Glutamatergic neuron (in vitro differentiated cells): ENCODE measurements around the gene HTD2. TPM values are rescaled to one million over a fixed set of nuclear protein-coding genes. Genes with fewer than 3 reads are reported as not detected.

Source experiments
- DNase-seq: peaks from one replicate; pipeline ENCODE4 v3.0.0; 2022
- H3K27ac Mint-ChIP-seq: one replicate; pipeline ENCODE4 v1.8.0; 2020; ENCODE audit warnings: mild to moderate bottlenecking, mixed read lengths, inconsistent platforms; ENCODE audit not compliant: unreplicated experiment
- H3K27me3 Mint-ChIP-seq: one replicate; pipeline ENCODE4 v1.8.0; 2020; ENCODE audit warnings: mild to moderate bottlenecking, moderate library complexity, mixed read lengths, inconsistent platforms; ENCODE audit not compliant: unreplicated experiment
- H3K36me3 Mint-ChIP-seq: one replicate; pipeline ENCODE4 v1.8.0; 2020; ENCODE audit warnings: mild to moderate bottlenecking, mixed read lengths, inconsistent platforms; ENCODE audit not compliant: unreplicated experiment
- H3K4me1 Mint-ChIP-seq: one replicate; pipeline ENCODE4 v1.8.0; 2020; ENCODE audit warnings: mild to moderate bottlenecking, low read depth, mixed read lengths, inconsistent platforms; ENCODE audit not compliant: unreplicated experiment
- H3K4me3 Mint-ChIP-seq: one replicate; pipeline ENCODE4 v1.8.0; 2020; ENCODE audit warnings: mild to moderate bottlenecking, mixed read lengths, inconsistent platforms; ENCODE audit not compliant: unreplicated experiment
- H3K9me3 Mint-ChIP-seq: one replicate; pipeline ENCODE4 v1.8.0; 2020; ENCODE audit warnings: mild to moderate bottlenecking, moderate library complexity, mixed read lengths, inconsistent platforms; ENCODE audit not compliant: unreplicated experiment
- total RNA-seq: library from RNA; stranded (reverse); fragmentation: NEBNext Ultra II Directional; extraction: Animal tissue kit (Norgen Biotek cat#: 25700); gene quantifications from one replicate; pipeline ENCODE4 v1.2.1, GENCODE V29; 2021; ENCODE audit not compliant: unreplicated experiment
- TF ChIP-seq, protein P1 (sequence below): fragments of 200-600 bp; sonication (generic); IDR thresholded peaks from one replicate; pipeline ENCODE4 v1.5.0; 2021; ENCODE audit not compliant: partially characterized antibody, unreplicated experiment

The HTD2 gene
- total RNA-seq, 1 donor from 2014 or later = 7.4 TPM

GRCh38 chr3:58358808-58359207 is 52.5 kb downstream of the HTD2 start:
- no peak for DNase-seq
- Mint-ChIP-seq H3K4me1 (no peaks in the 10 kb centered on the region), H3K36me3 (no peaks in the 10 kb centered on the region), H3K27me3 (no peaks in the 10 kb centered on the region), H3K4me3 (no peak overlapping the region), H3K27ac (no peak overlapping the region), H3K9me3 (no peaks in the 10 kb centered on the region)
- TF ChIP-seq, protein P1, sequence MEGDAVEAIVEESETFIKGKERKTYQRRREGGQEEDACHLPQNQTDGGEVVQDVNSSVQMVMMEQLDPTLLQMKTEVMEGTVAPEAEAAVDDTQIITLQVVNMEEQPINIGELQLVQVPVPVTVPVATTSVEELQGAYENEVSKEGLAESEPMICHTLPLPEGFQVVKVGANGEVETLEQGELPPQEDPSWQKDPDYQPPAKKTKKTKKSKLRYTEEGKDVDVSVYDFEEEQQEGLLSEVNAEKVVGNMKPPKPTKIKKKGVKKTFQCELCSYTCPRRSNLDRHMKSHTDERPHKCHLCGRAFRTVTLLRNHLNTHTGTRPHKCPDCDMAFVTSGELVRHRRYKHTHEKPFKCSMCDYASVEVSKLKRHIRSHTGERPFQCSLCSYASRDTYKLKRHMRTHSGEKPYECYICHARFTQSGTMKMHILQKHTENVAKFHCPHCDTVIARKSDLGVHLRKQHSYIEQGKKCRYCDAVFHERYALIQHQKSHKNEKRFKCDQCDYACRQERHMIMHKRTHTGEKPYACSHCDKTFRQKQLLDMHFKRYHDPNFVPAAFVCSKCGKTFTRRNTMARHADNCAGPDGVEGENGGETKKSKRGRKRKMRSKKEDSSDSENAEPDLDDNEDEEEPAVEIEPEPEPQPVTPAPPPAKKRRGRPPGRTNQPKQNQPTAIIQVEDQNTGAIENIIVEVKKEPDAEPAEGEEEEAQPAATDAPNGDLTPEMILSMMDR = no peak

DNA sequence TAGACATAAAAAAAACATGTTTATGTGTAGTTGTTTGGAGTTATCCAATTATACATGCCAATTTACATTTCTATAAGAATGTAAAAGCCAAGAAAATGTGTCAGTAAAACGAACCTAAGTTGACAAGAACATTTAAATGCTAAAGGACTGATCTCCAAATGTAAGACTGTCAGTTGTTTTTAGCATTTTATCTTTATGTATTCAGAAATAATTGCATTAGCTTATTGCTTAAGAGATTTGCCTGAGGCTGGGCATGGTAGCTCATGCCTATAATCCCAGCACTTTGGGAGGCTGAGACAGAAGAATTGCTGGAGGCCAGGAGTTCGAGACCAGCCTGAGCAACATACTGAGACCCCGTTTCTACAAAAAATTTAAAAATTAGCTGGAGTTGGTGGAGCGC is 53.3 kb downstream of the HTD2 start:
- Mint-ChIP-seq H3K4me3 (no peak overlapping the region), H3K4me1 (no peaks in the 10 kb centered on the region), H3K9me3 (no peaks in the 10 kb centered on the region), H3K36me3 (no peaks in the 10 kb centered on the region), H3K27me3 (no peaks in the 10 kb centered on the region), H3K27ac (no peak overlapping the region)
- no peak for DNase-seq
- TF ChIP-seq, protein P1 = no peak

DNA sequence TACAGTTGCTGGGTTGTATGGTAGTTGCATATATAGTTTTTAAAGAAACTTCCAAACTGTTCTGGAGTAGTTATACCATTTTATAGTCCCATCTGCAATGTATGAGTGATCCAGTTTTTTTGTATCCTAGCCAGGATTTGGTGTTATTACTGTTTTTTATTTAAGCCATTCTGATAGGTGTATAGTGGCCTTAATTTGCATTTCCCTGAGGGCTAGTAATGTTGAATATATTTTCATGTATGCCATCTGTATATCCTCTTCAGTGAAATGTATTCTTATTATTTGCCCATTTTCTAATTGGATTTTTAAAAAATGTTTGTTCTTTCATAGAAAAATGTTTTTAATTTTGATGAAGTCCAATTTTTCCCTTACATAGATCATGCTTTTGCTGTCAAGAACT is 55.5 kb downstream of the HTD2 start:
- H3K4me3 Mint-ChIP-seq = no peak overlapping the region
- no peaks in the 10 kb centered on the region for H3K4me1 Mint-ChIP-seq
- H3K9me3 Mint-ChIP-seq = no peaks in the 10 kb centered on the region
- no peak for DNase-seq
- no peak overlapping the region for H3K27ac Mint-ChIP-seq
- H3K36me3 Mint-ChIP-seq = no peaks in the 10 kb centered on the region
- TF ChIP-seq, protein P1 = no peak
- no peaks in the 10 kb centered on the region for H3K27me3 Mint-ChIP-seq

- TF ChIP-seq, protein P1 = no peak
- H3K4me3 Mint-ChIP-seq = no peak overlapping the region
- H3K36me3 Mint-ChIP-seq = no peaks in the 10 kb centered on the region
- no peaks in the 10 kb centered on the region for H3K4me1 Mint-ChIP-seq
- H3K27ac Mint-ChIP-seq = no peak overlapping the region
- no peaks in the 10 kb centered on the region for H3K9me3 Mint-ChIP-seq
- no peak for DNase-seq
- no peaks in the 10 kb centered on the region for H3K27me3 Mint-ChIP-seq
Observed at GRCh38 chr3:58366699-58367098, 60.4 kb downstream of the HTD2 start.

- no peak overlapping the region for H3K27ac Mint-ChIP-seq
- no peaks in the 10 kb centered on the region for H3K4me1 Mint-ChIP-seq
- TF ChIP-seq, protein P1 = no peak
- H3K4me3 Mint-ChIP-seq = no peak overlapping the region
- no peaks in the 10 kb centered on the region for H3K36me3 Mint-ChIP-seq
- no peaks in the 10 kb centered on the region for H3K27me3 Mint-ChIP-seq
- H3K9me3 Mint-ChIP-seq = no peaks in the 10 kb centered on the region
- no peak for DNase-seq
Observed at GRCh38 chr3:58369038-58369437, 62.7 kb downstream of the HTD2 start.

Other genes starting within 250 kb of the HTD2 start
- 0.96 TPM for gene DNASE1L3, start 95.5 kb upstream of the HTD2 start, total RNA-seq
- gene ABHD6, start 68.7 kb upstream of the HTD2 start, total RNA-seq = 46.0 TPM
- gene RPP14, start 275 bp upstream of the HTD2 start, total RNA-seq = 18.4 TPM
- 14.0 TPM for gene PXK, start 26.4 kb downstream of the HTD2 start, total RNA-seq
- 67.6 TPM for gene PDHB, start 127.3 kb downstream of the HTD2 start, total RNA-seq
- gene KCTD6, start 185.6 kb downstream of the HTD2 start, total RNA-seq = 21.1 TPM
- 0.59 TPM for gene ACOX2, start 230.7 kb downstream of the HTD2 start, total RNA-seq